ENCODE data around the gene KCTD1.

The KCTD1 gene

GRCh38 chr18:26497866-26498265 is 50.5 kb downstream of the KCTD1 start:
- Histone ChIP-seq H3K9me3 (replicated peaks; ENCODE audit: insufficient read depth, low read length) (no peaks in the 10 kb centered on the region), H3K4me1 (ENCODE audit: low read length) (no peaks in the 10 kb centered on the region), H3F3A (ENCODE audit: insufficient read depth, low read length) (no peaks in the 10 kb centered on the region), H3K9me2 (replicated peaks; ENCODE audit: insufficient read depth, low read length) (no peaks in the 10 kb centered on the region), H3K4me3 (ENCODE audit: low read length) (no peak overlapping the region), H3K36me3 (replicated peaks; ENCODE audit: insufficient read depth, low read length) (no peaks in the 10 kb centered on the region), H3K4me2 (ENCODE audit: low read depth, low read length) (no peak overlapping the region), H4K20me1 (ENCODE audit: insufficient read depth, low read length) (no peaks in the 10 kb centered on the region), H2AFZ (ENCODE audit: low read length) (no peak overlapping the region), H3K9ac (ENCODE audit: low read length) (no peak overlapping the region), H3K27me3 (replicated peaks; ENCODE audit: insufficient read depth, low read length) (no peaks in the 10 kb centered on the region), H3K79me2 (ENCODE audit: low read length) (no peaks in the 10 kb centered on the region), H3K27ac (ENCODE audit: low read length) (no peak overlapping the region)
- no peak for DNase-seq
- TF ChIP-seq EZH2phosphoT487 (IDR thresholded peaks at IDR 0.05; ENCODE audit: low read length) (no peak), CTCF (IDR thresholded peaks at IDR 0.05; ENCODE audit: low read length) (no peak), EZH2 (optimal IDR thresholded peaks at IDR 0.05; ENCODE audit: low read depth, low read length) (no peak)

DNA sequence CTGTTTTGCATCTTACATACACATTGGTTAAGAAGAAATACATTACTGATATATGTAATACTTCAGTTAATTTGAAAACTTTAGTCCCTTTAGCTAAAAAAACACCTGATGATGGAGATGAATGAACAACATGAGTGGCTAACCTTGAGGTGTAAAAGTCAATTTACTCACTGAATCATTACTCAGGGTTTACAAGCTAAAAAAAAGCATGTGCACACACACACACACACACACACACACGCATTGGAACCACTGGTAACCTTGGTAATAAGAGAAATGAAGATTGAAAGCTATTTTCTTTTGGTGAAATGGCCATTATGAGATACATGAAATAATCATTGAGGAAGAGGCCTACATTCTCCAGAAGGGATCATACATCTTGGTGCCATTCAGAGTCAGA is 51.8 kb downstream of the KCTD1 start:
- Histone ChIP-seq H4K20me1 (ENCODE audit: insufficient read depth, low read length) (no peaks in the 10 kb centered on the region), H3K9me3 (replicated peaks; ENCODE audit: insufficient read depth, low read length) (no peaks in the 10 kb centered on the region), H3K9me2 (replicated peaks; ENCODE audit: insufficient read depth, low read length) (no peaks in the 10 kb centered on the region), H3K4me2 (ENCODE audit: low read depth, low read length) (no peak overlapping the region), H3K79me2 (ENCODE audit: low read length) (no peaks in the 10 kb centered on the region), H3K27ac (ENCODE audit: low read length) (no peak overlapping the region), H3K4me1 (ENCODE audit: low read length) (no peaks in the 10 kb centered on the region), H2AFZ (ENCODE audit: low read length) (no peak overlapping the region), H3K36me3 (replicated peaks; ENCODE audit: insufficient read depth, low read length) (no peaks in the 10 kb centered on the region), H3K4me3 (ENCODE audit: low read length) (no peak overlapping the region), H3F3A (ENCODE audit: insufficient read depth, low read length) (no peaks in the 10 kb centered on the region), H3K27me3 (replicated peaks; ENCODE audit: insufficient read depth, low read length) (no peaks in the 10 kb centered on the region), H3K9ac (ENCODE audit: low read length) (no peak overlapping the region)
- no peak for DNase-seq
- no peak for TF ChIP-seq CTCF (IDR thresholded peaks at IDR 0.05; ENCODE audit: low read length)
- no peak for TF ChIP-seq EZH2phosphoT487 (IDR thresholded peaks at IDR 0.05; ENCODE audit: low read length)
- TF ChIP-seq EZH2 (optimal IDR thresholded peaks at IDR 0.05; ENCODE audit: low read depth, low read length): no peak

DNA sequence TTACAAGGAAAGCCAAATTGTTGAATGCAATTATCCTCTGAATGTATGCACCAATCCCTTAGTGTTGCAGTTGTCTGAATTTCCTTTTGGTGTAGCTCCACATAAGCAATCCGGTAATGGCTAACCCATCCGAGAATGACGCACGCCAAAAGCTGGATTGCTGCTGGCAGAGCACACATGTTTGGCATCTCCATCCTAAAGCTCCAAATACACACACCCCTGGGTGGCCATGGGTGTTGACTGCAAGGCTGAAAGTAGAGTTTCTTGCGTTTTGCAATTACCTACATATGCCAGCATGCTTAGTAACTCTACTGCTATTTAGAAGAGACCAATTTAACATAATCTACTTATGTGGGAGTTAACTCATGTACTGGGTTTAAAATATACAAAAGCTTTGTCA is 53.1 kb downstream of the KCTD1 start:
- no peak for TF ChIP-seq EZH2phosphoT487 (IDR thresholded peaks at IDR 0.05; ENCODE audit: low read length)
- Histone ChIP-seq H3K27ac (ENCODE audit: low read length) (no peak overlapping the region), H3K4me3 (ENCODE audit: low read length) (no peak overlapping the region), H3K36me3 (replicated peaks; ENCODE audit: insufficient read depth, low read length) (no peaks in the 10 kb centered on the region), H4K20me1 (ENCODE audit: insufficient read depth, low read length) (no peaks in the 10 kb centered on the region), H3K79me2 (ENCODE audit: low read length) (no peaks in the 10 kb centered on the region), H3K4me1 (ENCODE audit: low read length) (no peaks in the 10 kb centered on the region), H3K4me2 (ENCODE audit: low read depth, low read length) (no peak overlapping the region), H3K9ac (ENCODE audit: low read length) (no peak overlapping the region), H2AFZ (ENCODE audit: low read length) (no peak overlapping the region), H3K9me2 (replicated peaks; ENCODE audit: insufficient read depth, low read length) (no peaks in the 10 kb centered on the region), H3K9me3 (replicated peaks; ENCODE audit: insufficient read depth, low read length) (no peaks in the 10 kb centered on the region), H3K27me3 (replicated peaks; ENCODE audit: insufficient read depth, low read length) (no peaks in the 10 kb centered on the region), H3F3A (ENCODE audit: insufficient read depth, low read length) (no peaks in the 10 kb centered on the region)
- DNase-seq: no peak

- H3K79me2 ChIP-seq (ENCODE audit: low read length): no peaks in the 10 kb centered on the region
- no peaks in the 10 kb centered on the region for H3K27me3 ChIP-seq (replicated peaks; ENCODE audit: insufficient read depth, low read length)
- no peaks in the 10 kb centered on the region for H3K9me2 ChIP-seq (replicated peaks; ENCODE audit: insufficient read depth, low read length)
- TF ChIP-seq EZH2phosphoT487 (IDR thresholded peaks at IDR 0.05; ENCODE audit: low read length) (no peak), CTCF (IDR thresholded peaks at IDR 0.05; ENCODE audit: low read length) (no peak), EZH2 (optimal IDR thresholded peaks at IDR 0.05; ENCODE audit: low read depth, low read length) (no peak)
- no peak overlapping the region for H2AFZ ChIP-seq (ENCODE audit: low read length)
- no peaks in the 10 kb centered on the region for H3K9me3 ChIP-seq (replicated peaks; ENCODE audit: insufficient read depth, low read length)
- no peaks in the 10 kb centered on the region for H4K20me1 ChIP-seq (ENCODE audit: insufficient read depth, low read length)
- no peak overlapping the region for H3K4me3 ChIP-seq (ENCODE audit: low read length)
- H3K4me1 ChIP-seq (ENCODE audit: low read length): no peaks in the 10 kb centered on the region
- no peak overlapping the region for H3K27ac ChIP-seq (ENCODE audit: low read length)
- no peak overlapping the region for H3K9ac ChIP-seq (ENCODE audit: low read length)
- no peak for DNase-seq
- no peaks in the 10 kb centered on the region for H3K36me3 ChIP-seq (replicated peaks; ENCODE audit: insufficient read depth, low read length)
- no peak overlapping the region for H3K4me2 ChIP-seq (ENCODE audit: low read depth, low read length)
- H3F3A ChIP-seq (ENCODE audit: insufficient read depth, low read length): no peaks in the 10 kb centered on the region
Observed at GRCh38 chr18:26493021-26493420, 55.3 kb downstream of the KCTD1 start.

Measured in MM.1S (cell line).